GM21723 (cell line): ENCODE results near the gene CEACAM19.
"Not testable (repeated sequence)": the region's sequence is repeated elsewhere in the genome, so short reads cannot be mapped to it uniquely, and the experiment has no call there.

ENCODE experiments used
- ATAC-seq: cut with Tn5 transposase; IDR thresholded peaks from one replicate; pipeline ENCODE4 v1.9.1; 2021; ENCODE audit warnings: mild to moderate bottlenecking, moderate library complexity; ENCODE audit not compliant: unreplicated experiment

Gene CEACAM19

DNA sequence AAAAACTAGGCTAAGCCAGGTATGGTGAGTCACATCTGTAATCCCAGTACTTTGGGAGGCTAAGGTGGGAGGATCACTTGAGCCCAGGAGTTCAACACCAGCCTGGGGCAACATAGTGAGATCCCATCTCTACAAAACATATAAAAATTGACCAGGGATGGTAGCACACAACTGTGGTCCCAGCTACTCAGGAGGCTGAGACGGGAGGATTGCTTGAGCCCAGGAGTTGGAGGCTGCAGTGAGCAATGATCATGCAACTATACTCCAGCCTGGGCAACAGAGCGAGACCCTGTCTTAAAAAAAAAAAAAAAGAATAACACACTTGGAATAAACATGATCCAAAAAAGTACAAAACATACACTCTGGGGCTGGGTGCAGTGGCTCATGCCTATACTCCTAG lies 1.3 kb upstream of the CEACAM19 start:
- ATAC-seq, result not testable (repeated sequence)

- ATAC-seq, result no peak
Observed at GRCh38 chr19:44672226-44672625, 944 bp downstream of the CEACAM19 start.

DNA sequence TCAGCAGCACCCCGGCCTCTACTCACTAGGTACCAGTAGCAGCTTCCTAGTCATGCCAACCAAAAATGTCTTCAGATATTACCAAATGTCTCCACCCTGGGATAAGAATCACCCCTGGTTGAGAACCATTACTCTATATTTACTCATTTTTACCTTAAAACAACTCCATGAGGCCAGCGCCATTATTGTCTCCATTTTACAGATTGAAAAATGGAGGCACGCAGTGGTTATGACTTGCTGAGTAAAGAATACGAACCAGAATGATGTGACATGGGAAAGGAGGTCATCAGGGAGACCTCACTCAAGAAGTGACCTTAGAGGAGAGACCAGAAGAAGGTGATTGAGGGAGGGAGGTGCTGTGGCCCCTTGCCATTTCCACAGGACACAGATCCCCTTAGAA lies 2.2 kb downstream of the CEACAM19 start:
- no peak for ATAC-seq

DNA sequence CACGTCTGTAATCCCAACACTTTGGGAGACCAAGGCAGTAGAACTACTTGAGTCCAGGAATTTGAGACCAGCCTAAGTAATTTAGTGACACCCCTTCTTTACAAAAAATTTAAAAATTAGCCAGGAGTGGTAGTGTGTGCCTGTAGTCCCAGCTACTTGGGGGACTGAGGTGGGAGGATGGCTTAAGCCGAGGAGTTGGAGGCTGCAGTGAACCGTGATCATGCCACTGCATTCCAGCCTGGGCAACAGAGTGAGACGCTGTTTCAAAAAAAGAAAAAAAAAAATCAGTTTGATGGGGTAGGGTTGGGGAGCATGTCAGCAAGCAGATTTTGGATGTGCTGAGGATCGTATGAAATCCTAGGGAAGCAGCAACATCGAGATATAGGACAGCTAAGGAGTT lies 4.2 kb downstream of the CEACAM19 start:
- no peak for ATAC-seq

DNA sequence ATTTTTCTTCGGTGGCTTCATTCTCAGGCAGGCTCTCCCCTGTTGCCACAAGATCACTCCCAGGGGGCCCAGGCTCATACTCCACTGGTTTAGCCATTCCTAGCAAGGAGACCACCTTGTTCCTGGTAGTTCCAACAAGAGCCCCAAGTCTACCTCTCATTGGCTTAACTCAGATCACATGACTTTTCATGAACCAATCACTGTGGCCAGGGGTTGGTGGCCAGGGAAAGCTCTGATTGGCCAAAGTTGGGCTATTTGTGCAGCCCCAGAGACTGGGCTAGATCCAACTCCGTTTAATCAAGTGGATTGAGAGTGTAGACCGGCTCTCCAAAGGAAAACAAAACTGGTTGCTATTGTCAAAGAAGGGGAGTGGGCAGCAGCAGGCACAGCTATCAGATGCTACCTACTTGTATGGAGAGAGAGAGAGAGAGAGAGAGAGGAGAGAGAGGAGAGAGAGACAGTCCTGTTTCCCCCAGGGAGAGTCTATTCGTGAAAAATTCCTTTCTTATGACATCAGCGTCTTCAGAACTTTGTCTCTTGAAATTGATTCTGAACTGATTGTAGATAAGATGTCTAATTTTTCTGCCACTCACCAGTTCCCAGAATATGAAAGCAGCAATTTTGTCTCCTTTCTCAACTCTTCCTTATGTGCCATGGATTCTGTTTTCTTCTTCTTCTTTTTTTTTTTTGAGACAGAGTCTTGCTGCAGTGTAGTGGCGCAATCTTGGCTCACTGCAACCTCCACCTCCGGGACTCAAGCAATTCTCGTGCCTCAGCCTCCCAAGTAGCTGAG lies 5.9 kb downstream of the CEACAM19 start:
- no peak for ATAC-seq

GRCh38 chr19:44680536-44680935 lies 9.3 kb downstream of the CEACAM19 start:
- no peak for ATAC-seq

GRCh38 chr19:44681992-44682790 lies 10.9 kb downstream of the CEACAM19 start:
- no peak for ATAC-seq

DNA sequence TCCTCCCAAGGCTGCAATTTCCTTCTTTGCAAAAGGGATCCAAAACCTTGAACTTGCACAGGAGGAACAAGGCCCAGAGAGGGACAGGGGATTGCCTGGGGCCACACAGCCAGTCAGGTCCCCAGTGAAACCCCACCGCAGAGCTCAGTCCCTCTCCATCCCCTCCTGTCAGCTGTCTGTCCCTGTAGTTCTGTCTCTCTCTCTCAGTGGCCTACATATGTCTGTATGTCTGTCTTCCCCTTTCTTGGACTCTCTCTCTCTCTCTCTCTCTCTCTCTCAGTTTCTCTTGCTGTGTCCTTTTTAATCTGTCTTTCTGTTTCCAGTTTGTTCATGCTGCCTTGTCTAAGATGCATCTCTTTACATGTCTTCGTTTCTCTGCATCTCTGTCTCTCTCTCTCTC lies 11.5 kb downstream of the CEACAM19 start:
- no peak for ATAC-seq

DNA sequence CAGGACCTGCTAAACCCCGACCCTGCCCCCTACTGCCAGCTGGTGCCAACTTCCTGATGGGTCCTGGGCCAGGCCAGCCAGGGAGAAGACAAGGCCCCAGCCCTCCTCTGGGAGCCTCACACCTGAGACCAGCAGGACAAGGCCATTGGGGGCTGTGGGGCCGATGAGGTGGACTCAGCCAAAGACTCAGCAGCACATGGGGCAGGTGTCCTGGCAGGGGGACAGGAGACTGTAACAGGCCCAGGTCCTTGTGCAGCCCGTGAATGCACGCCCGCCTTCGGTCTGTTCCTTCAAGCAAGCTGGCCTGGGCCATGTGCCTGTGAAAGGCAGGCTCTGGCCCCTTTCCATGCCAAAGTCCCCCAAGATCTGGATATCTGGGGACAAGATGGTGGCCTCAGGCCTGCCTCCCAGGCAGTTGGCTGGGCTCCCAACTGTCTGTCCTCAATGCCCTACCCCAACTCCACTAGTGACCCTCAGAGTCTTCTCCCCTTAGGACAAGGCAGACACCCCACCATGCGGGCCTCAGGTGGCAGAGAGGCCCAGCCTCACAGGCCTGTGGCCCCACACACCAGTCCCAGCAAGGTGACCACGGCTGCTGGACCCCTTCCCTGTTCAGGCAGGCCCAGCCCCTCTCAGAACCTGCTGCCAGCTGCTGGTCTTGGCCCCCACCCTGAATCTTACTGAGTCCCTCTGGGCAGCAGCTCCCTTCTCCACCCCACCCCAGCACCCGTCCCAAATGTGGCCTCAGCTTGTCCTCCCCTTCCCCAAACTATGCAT lies 12.3 kb downstream of the CEACAM19 start:
- no peak for ATAC-seq

DNA sequence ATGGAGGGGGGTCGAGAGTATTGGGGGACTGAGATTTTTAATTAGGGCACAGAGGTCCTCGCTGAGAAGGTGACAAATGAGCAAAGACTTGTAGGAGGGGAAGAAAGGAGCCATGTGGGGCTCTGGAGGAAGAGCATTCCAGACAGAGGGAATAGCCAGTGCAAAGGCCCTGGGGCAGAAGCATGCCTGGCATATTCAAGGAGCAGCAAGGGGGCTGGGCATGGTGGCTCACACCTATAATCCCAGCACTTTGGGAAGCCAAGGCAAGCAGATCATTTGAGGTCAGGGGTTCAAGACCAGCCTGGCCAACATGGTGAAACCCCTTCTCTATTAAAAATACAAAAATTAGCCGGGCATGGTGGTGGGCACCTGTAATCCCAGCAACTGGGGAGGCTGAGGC lies 13.1 kb downstream of the CEACAM19 start:
- not testable (repeated sequence) for ATAC-seq

DNA sequence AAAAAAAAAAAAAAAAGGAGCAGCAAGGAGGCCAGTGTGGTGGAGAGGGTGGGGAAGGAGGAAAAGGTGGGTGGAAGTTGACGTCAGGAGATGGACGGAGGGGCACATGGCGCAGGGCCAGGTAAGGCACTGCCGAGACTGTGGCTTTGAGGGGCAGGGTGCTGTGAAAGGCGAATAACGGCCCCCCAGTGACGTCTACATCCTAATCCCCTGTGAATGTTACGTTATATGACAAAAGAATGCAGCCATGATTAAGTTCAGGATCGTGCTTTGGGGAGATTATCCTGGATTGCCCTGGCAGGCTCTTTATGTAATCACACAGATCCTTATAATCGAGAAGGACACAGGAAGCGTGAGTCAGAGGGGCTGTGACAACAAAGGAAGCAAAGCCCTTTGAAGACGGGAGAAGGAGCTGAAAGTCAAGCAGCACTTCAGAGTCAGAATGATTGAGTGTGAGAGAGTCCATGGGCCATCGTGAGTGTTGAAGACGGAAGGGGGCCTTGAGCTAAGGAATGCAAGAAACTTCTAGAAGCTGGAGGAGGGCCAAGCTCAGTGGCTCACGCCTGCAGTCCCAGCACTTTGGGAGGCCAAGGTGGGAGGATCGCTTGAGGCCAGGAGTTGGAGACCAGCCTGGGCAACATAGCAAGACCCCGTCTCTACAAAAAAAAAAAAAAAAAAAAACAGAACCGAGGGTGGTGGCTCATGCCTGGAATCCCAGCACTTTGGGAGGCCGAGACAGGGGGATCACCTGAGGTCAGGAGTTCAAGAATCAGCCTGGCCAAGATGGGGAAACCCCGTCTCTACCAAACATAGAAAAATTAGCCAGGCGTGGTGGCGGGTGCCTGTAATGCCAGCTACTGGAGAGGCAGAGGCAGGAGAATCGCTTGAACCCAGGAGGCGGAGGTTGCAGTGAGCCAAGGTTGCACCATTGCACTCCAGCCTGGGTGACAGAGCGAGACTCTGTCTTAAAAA lies 13.9 kb downstream of the CEACAM19 start:
- no peak for ATAC-seq

- ATAC-seq, result no peak
Observed at GRCh38 chr19:44685877-44686276, 14.6 kb downstream of the CEACAM19 start.

GRCh38 chr19:44686896-44687295 lies 15.6 kb downstream of the CEACAM19 start:
- no peak for ATAC-seq

DNA sequence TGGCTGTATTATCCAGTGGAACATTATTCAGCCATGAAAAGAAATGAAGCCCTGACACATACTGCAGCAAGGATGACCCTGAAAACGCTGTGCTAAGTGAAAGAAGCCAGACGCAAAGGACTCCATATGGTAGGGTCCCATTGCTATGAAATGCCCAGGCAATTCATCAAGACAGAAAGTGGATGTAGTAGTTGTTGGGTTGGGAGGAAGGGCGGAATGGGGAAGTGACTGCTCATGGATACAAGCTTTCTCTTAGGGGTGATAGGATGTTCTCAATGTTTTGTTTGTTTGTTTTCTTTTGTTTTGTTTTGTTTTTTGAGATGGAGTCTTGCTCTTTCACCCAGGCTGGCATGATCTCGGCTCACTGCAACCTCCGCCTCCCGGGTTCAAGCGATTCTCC lies 16.6 kb downstream of the CEACAM19 start:
- no peak for ATAC-seq

- ATAC-seq, result no peak
Observed at GRCh38 chr19:44689290-44690130, 18.2 kb downstream of the CEACAM19 start.

DNA sequence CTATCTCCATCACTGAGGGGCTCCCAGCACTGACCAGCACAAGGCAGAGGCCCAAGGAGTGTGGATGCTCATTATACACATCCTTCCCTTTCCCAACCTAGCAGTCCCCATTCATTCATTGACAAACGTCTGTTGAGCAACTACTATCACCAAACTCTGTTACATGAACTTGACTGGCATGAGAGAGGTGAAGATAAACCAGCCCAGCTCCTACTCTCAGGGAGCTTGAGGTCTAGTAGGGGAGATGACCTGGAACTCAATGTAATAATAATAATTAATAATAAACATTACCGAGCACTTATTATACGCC lies 18.8 kb downstream of the CEACAM19 start:
- ATAC-seq, result no peak

GRCh38 chr19:44692379-44692721 lies 21.1 kb downstream of the CEACAM19 start:
- no peak for ATAC-seq

DNA sequence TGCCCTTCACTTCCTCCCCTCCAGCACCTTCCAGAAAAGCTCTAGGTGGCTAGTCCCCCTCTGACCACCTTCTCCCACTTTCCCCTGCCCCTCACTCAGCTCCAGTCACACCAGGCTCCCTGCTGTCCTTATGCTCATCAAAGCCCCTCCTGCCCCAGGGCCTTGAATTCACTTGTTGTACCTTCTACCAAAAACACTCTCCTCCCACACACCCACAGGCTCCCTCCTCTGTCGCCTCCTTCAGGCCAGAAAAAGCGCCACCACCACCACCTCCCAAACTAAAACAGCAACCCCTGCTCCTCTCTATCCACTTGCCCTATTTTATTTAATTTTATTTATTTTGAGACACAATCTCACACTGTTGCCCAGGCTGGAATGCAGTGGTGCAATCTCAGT lies 22.9 kb downstream of the CEACAM19 start:
- no peak for ATAC-seq

DNA sequence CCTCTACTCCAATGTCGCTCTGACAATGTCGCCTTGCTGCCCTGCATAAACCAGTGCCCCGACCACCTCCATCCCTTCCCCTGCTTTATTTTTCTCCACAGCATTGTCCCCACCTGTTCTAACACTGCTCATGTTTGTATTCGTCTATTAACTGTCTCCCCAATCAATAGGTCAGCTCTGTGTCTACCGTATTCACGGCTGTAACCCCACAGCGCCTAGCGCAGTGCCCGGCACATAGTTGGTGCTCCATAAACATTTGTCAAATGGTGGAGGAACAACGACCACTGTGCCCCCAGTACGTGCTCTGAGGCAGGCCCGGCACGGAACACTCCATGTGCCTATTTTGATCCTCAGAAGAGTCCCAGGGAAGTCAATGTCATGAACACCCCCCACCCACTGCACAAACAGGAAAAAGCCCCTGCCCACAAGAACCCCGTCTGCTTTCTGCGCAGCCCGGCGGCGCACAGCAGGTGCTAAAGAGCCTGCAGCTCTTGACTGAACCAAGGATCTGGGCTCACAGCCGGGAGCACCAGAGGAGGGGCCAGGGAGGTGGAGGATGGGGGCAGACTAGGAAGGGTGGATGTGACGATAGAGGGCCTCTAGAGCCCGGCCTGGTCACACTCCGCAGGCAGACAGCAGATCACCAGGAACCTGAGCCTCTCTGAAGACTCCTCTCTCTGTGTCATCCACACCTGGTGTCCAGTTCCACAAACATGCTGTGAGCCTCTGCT lies 25.8 kb downstream of the CEACAM19 start:
- no peak for ATAC-seq
